ENCODE results near the gene ADK.

GRCh38 chr10:74231375-74231774 is 80.4 kb downstream of the ADK start:
- TF ChIP-seq, protein P1, sequence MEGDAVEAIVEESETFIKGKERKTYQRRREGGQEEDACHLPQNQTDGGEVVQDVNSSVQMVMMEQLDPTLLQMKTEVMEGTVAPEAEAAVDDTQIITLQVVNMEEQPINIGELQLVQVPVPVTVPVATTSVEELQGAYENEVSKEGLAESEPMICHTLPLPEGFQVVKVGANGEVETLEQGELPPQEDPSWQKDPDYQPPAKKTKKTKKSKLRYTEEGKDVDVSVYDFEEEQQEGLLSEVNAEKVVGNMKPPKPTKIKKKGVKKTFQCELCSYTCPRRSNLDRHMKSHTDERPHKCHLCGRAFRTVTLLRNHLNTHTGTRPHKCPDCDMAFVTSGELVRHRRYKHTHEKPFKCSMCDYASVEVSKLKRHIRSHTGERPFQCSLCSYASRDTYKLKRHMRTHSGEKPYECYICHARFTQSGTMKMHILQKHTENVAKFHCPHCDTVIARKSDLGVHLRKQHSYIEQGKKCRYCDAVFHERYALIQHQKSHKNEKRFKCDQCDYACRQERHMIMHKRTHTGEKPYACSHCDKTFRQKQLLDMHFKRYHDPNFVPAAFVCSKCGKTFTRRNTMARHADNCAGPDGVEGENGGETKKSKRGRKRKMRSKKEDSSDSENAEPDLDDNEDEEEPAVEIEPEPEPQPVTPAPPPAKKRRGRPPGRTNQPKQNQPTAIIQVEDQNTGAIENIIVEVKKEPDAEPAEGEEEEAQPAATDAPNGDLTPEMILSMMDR (conservative IDR thresholded peaks at IDR 0.05) = no peak
- TF ChIP-seq EZH2 (IDR thresholded peaks at IDR 0.05; ENCODE audit: low read depth) = no peak
